Large intestine (tissue), 3 donors: ENCODE results near the gene SFSWAP. TPM values are rescaled to one million over a fixed set of nuclear protein-coding genes. Genes with fewer than 3 reads are reported as not detected.
A peak's percentile ranks its signal among the peaks of the same experiment; 100 is the strongest.

ENCODE experiments used
- DNase-seq, 2 donors: peaks; one replicate each; pipeline versions ENCODE4 v3.0.0 to v3.0.0-alpha.2; 2013
- H3K27ac ChIP-seq: one replicate; pipeline ENCODE4 v1.5.1; 2013; ENCODE audit warnings: low read length
- H3K27me3 ChIP-seq: 2 replicates; pipeline ENCODE4 v1.6.1; 2013; ENCODE audit warnings: low read length; ENCODE audit not compliant: control insufficient read depth, insufficient read depth
- H3K36me3 ChIP-seq: 2 replicates; pipeline ENCODE4 v1.6.1; 2013; ENCODE audit warnings: low read length; ENCODE audit not compliant: control insufficient read depth, insufficient read depth
- H3K4me1 ChIP-seq: one replicate; pipeline ENCODE4 v1.6.1; 2013; ENCODE audit warnings: low read length; ENCODE audit not compliant: control insufficient read depth, insufficient read depth
- H3K4me3 ChIP-seq: one replicate; pipeline ENCODE4 v1.5.1; 2013; ENCODE audit warnings: low read length
- H3K9me3 ChIP-seq: one replicate; pipeline ENCODE4 v1.6.1; 2013; ENCODE audit warnings: mild to moderate bottlenecking, low read depth, low read length, moderate library complexity; ENCODE audit not compliant: control insufficient read depth
- WGBS: methylation state at CpG from one replicate; pipeline ENCODE4 v1.1.5; 2013; ENCODE audit warnings: low lambda C conversion rate; ENCODE audit not compliant: insufficient coverage; 5-methylcytosine and 5-hydroxymethylcytosine counted together
- polyA plus RNA-seq: library from polyadenylated mRNA; unstranded; fragments of 120-200 nt; gene quantifications from one replicate; pipeline ENCODE4 v1.2.1, GENCODE V29; 2013

SFSWAP gene
- polyA plus RNA-seq, 1 donor = 37.2 TPM

DNA sequence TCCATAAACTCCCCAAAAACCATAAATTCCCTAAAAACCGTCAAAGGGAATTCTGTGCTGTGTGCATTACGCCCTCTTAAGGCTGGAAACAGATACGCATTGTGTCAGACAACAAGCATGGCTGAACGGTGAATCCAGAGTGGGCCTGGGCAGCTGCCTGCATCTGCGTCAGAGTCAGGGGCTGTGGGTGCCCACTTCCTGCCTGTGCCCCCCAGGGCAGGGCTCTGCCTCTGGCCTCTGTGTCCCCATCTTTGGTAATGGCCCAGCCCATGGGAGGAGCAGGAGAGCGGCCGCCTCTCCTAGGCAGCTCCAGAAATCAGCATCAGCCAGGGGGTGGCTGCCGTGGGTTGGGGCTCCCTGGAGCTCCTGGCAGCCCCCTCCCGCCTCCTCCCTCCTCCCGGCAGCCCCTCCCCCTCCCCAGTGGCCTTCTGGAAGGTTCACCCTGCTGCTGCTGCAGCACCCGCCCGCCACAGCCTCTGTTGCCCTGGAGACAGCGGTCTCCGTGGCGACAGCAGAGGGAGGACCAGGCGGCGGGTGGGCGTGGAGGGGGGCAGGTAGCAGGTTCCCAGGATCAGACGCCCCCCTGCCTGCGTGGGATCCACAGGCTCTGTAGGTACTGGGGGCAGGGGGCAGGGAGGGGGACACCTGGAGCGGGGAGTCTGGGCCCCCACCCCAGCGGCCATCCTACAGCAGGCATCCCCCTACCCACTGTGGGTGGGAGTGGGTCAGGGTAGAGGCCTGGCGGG is 123.2 kb downstream of the SFSWAP start:
- WGBS = no CpG with 5 or more reads among the region's 23 CpGs

GRCh38 chr12:131834798-131835615 is 124.1 kb downstream of the SFSWAP start:
- Histone ChIP-seq H3K4me3 (no peak overlapping the region), H3K4me1 (peaks cover 7% of the 10 kb centered on the region), H3K9me3 (peaks cover 5% of the 10 kb centered on the region), H3K36me3 (no peaks in the 10 kb centered on the region), H3K27ac (no peak overlapping the region), H3K27me3 (peaks cover 46% of the 10 kb centered on the region)
- WGBS = no CpG with 5 or more reads among the region's 20 CpGs
- DNase-seq = no peak

More for the DNA sequence above, 123.2 kb downstream of the SFSWAP start:
- H3K27ac ChIP-seq = no peak overlapping the region
- no peak for DNase-seq
- H3K9me3 ChIP-seq = peaks cover 5% of the 10 kb centered on the region
- peaks cover 12% of the 10 kb centered on the region for H3K4me1 ChIP-seq
- H3K36me3 ChIP-seq = no peaks in the 10 kb centered on the region
- H3K27me3 ChIP-seq = peaks cover 55% of the 10 kb centered on the region
- no peak overlapping the region for H3K4me3 ChIP-seq

GRCh38 chr12:131835616-131836171 is 124.8 kb downstream of the SFSWAP start:
- Histone ChIP-seq H3K9me3 (peaks cover 9% of the 10 kb centered on the region), H3K36me3 (no peaks in the 10 kb centered on the region), H3K27ac (no peak overlapping the region), H3K4me1 (peaks cover 8% of the 10 kb centered on the region), H3K27me3 (peaks cover 39% of the 10 kb centered on the region), H3K4me3 (no peak overlapping the region)
- no peak for DNase-seq
- no CpG with 5 or more reads among the region's 7 CpGs for WGBS

DNA sequence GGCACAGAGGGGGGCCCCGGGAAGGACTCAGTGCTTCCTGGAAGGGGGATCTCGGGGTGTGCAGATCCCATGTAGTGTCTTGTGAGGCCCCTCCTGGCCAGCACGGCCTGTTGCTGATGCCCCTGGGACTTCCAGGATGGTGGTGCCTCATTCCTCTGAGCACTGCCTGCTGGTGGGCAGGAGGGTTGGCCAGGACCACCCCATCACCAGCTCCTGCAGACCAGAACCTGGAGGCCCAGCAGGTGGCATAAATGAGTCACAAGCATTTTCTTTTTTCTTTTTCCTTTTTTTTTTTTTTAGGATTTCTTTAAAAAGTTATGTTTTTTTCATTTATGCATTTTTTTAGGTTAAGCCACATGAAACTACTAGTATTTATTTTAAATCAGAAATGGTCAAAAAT is 125.3 kb downstream of the SFSWAP start:
- no peak overlapping the region for H3K4me3 ChIP-seq
- no peaks in the 10 kb centered on the region for H3K36me3 ChIP-seq
- H3K9me3 ChIP-seq = peaks cover 12% of the 10 kb centered on the region
- no peak overlapping the region for H3K27ac ChIP-seq
- peaks cover 7% of the 10 kb centered on the region for H3K4me1 ChIP-seq
- DNase-seq = no peak
- no CpG with 5 or more reads among the region's 3 CpGs for WGBS
- H3K27me3 ChIP-seq = peaks cover 34% of the 10 kb centered on the region

- H3K27ac ChIP-seq = no peak overlapping the region
- no peak overlapping the region for H3K4me3 ChIP-seq
- no peak for DNase-seq
- WGBS = no CpG with 5 or more reads among the region's 13 CpGs
- peaks cover 9% of the 10 kb centered on the region for H3K4me1 ChIP-seq
- H3K36me3 ChIP-seq = no peaks in the 10 kb centered on the region
- peaks cover 18% of the 10 kb centered on the region for H3K9me3 ChIP-seq
- peaks cover 29% of the 10 kb centered on the region for H3K27me3 ChIP-seq
Measured at GRCh38 chr12:131836714-131837397, 126.0 kb downstream of the SFSWAP start.

DNA sequence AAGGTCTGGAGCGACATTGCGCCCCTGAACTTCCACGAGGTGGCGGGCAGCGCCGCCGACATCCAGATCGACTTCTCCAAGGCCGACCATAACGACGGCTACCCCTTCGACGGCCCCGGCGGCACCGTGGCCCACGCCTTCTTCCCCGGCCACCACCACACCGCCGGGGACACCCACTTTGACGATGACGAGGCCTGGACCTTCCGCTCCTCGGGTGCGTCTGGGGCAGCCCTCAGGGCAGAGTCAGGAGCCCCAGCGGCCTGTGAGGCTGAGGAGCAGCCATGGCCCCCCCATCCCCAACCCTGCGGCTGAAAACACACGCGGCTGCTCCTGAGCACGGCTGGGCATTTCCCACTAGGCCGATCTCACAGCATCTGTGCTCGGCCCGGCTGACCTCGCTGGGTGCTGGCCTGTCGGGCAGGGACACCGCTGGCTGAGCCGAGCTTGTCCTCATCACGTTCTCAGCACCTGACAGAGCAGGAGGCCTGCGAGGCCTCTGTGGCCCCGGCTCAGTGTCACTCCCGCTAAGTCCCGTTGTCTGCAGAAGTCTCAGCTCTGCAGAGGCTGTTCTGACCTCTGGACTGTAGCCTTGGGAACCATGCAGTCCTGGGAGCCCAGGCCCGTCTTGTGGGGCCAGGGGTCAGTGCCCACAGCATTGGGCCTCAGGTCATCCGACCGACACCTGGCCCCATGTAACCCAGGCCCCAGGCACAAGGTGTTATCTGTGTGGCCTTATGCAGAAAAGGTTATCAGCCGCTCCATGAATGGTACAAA is 129.9 kb downstream of the SFSWAP start:
- peak in 1 of 2 donors; percentile 80 for DNase-seq

DNA sequence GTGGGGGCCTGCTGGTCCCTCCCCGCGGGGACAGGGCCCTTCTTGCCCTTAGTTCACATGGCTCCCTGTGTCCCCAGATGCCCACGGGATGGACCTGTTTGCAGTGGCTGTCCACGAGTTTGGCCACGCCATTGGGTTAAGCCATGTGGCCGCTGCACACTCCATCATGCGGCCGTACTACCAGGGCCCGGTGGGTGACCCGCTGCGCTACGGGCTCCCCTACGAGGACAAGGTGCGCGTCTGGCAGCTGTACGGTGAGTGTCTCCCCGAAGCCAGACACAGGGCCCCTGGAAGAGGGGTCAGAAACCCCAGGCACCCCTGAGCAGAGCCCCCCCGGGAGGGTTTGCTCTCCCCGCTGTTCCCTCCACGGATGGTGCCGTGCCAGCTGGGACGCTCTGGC is 130.7 kb downstream of the SFSWAP start:
- Histone ChIP-seq H3K36me3 (no peaks in the 10 kb centered on the region), H3K27ac (no peak overlapping the region), H3K27me3 (no peaks in the 10 kb centered on the region), H3K4me1 (peaks cover 9% of the 10 kb centered on the region), H3K4me3 (no peak overlapping the region), H3K9me3 (peaks cover 21% of the 10 kb centered on the region)
- no CpG with 5 or more reads among the region's 22 CpGs for WGBS
- DNase-seq = no peak

More for the DNA sequence above, 129.9 kb downstream of the SFSWAP start:
- no CpG with 5 or more reads among the region's 46 CpGs for WGBS
- peaks cover 21% of the 10 kb centered on the region for H3K9me3 ChIP-seq
- no peak overlapping the region for H3K4me3 ChIP-seq
- H3K27me3 ChIP-seq = no peaks in the 10 kb centered on the region
- H3K4me1 ChIP-seq = peaks cover 9% of the 10 kb centered on the region
- no peak overlapping the region for H3K27ac ChIP-seq
- H3K36me3 ChIP-seq = no peaks in the 10 kb centered on the region

GRCh38 chr12:131842169-131842568 is 131.3 kb downstream of the SFSWAP start:
- whole genome bisulfite sequencing = no CpG with 5 or more reads among the region's 15 CpGs
- H3K36me3 ChIP-seq = no peaks in the 10 kb centered on the region

DNA sequence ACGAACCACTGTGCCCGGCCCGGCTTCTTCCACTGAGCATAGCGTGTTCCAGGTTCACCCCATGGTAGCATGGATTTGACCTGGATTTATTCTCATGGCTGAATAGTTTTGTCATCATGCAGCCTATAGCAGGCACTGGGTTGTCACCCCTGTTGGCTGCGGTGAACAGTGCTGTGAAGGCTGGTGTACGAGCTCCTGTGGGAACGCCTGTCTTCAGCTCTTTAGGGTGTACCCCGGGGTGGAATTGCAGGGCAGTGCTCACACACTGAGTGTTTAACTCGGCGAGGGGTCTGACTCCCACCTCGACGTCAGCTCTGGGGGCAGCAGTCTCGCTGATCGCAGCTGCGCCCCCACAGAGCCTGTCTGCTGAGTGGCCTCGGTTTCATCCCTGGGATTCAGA is 132.6 kb downstream of the SFSWAP start:
- Histone ChIP-seq H3K4me3 (no peak overlapping the region), H3K36me3 (no peaks in the 10 kb centered on the region), H3K9me3 (peaks cover 21% of the 10 kb centered on the region), H3K4me1 (peaks cover 9% of the 10 kb centered on the region), H3K27ac (no peak overlapping the region), H3K27me3 (no peaks in the 10 kb centered on the region)
- no peak for DNase-seq
- WGBS = no CpG with 5 or more reads among the region's 16 CpGs

More at GRCh38 chr12:131842169-131842568, 131.3 kb downstream of the SFSWAP start:
- Histone ChIP-seq H3K27me3 (no peaks in the 10 kb centered on the region), H3K9me3 (peaks cover 21% of the 10 kb centered on the region), H3K4me3 (no peak overlapping the region), H3K27ac (no peak overlapping the region), H3K4me1 (peaks cover 9% of the 10 kb centered on the region)
- DNase-seq = no peak
